GM12872 (cell line): ENCODE data around the gene BOK.

Source experiments
- TF ChIP-seq, protein P1 (sequence below): IDR thresholded peaks from 3 replicates; pipeline ENCODE4 v1.5.1; 2011; ENCODE audit warnings: low read depth, mild to moderate bottlenecking, low read length, moderate library complexity; ENCODE audit not compliant: insufficient read depth

Gene BOK

GRCh38 chr2:241609859-241610793 lies 51.6 kb downstream of the BOK start:
- TF ChIP-seq, protein P1, sequence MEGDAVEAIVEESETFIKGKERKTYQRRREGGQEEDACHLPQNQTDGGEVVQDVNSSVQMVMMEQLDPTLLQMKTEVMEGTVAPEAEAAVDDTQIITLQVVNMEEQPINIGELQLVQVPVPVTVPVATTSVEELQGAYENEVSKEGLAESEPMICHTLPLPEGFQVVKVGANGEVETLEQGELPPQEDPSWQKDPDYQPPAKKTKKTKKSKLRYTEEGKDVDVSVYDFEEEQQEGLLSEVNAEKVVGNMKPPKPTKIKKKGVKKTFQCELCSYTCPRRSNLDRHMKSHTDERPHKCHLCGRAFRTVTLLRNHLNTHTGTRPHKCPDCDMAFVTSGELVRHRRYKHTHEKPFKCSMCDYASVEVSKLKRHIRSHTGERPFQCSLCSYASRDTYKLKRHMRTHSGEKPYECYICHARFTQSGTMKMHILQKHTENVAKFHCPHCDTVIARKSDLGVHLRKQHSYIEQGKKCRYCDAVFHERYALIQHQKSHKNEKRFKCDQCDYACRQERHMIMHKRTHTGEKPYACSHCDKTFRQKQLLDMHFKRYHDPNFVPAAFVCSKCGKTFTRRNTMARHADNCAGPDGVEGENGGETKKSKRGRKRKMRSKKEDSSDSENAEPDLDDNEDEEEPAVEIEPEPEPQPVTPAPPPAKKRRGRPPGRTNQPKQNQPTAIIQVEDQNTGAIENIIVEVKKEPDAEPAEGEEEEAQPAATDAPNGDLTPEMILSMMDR: peak; percentile 64; the same call in 1 of the 3 replicates

DNA sequence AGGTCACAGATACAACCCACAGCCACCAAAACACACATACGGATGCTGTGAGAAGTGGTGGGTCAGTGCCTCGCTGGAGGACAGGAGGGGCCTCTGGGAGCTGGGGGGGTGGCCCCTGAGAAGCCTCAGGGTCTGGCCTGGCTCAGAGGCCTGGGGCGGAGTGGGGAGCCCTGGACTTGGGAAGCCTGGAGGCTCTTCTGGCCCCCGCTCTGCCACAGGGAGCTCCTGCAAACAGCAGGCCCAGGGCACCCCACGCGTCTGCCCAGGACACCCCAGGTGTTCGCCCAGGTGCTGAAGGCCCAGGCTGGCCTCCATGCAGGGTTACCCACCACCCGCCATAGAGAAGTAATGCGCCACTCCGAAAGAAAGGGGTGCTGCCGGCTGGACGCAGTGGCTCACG lies 52.5 kb downstream of the BOK start:
- TF ChIP-seq, protein P1: no peak

DNA sequence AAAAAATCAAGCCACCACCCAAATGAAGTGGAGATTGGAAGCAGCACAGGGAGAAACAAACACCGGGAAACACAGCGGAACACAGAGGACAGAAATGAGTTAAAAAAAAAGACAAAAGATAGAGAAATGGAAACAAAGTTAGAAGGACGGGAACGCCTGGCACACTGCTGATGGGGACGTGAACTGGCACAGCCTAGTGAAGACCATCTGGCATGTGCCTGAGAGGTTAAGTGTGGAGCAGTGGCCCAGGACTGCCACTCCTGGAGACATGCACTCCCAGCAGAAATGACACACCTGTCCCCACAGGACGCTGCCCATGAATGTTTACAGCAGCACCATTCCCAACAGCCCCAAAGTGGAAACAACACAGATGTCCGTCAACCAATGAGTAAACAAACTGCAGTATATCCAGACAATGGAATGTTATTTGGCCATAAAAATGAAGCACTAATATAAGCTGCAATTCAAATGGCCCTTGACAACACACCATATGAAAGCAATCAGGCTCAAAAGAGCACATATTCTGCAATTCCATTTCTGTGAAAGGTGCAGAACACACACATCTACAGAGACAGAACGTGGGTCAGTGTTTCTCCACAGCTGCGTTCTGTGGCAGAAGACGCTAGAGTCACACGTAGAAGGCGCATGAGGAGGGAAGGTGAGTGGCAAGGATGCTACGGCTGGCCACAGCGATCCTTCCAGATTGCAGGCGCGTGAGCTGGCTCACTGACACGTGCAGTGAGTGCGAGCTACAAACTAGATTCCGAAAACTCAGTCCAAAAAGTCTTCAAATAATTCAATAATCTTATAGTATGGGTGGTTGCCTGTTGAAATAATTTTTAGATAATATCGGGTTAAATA lies 53.8 kb downstream of the BOK start:
- TF ChIP-seq, protein P1: no peak

DNA sequence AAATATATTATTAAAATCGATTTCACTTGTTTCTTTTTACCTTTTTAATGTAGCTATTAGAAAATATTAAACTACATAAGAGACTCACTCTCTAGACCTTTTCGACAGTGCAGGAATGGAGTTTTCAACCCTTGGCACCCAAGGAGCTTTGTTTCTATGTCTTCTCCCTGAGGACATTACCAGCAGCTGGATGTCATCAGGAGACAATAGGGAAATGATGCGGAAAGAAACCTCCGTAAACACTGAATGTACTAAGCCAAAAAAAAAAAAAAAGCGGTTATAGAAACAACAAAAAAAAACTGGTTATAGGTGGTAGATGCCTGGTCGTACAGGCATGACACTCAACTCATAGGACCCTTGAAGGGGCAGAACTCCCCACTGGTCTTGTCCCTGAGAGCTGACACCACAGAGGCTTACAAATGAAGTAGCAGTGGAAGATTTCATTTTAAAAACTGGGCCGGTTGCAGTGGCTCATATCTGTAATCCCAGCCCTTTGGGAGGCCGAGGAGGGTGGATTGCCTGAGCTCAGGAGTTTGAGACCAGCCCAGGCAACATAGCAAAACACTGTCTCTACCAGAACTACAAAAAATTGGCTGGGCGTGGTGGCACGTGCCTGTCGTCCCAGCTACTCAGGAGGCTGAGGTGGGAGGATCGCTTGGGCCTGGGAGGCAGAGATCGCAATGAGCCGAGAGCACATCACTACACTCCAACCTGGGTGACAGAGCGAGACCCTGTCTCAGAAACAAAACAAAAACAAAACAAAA lies 54.7 kb downstream of the BOK start:
- TF ChIP-seq, protein P1: no peak

DNA sequence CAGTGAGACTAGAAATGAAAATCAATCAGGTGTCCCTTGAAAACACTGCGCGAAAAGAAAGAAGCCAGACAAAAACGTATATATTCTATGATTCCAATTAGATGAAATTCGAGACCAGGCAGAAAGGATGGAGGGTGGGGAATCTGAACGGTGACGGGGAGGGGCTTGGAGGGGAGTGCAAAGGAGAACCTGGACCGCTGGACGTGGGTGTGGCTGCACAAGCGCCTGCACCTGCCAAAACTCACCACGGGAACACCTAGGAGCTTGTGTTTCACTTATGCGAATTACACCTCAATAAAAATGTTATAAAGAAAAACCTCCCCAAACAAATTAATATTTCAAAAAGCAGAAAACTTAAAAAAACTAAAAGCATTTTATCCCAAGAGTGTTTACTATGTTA lies 56.5 kb downstream of the BOK start:
- TF ChIP-seq, protein P1: no peak

DNA sequence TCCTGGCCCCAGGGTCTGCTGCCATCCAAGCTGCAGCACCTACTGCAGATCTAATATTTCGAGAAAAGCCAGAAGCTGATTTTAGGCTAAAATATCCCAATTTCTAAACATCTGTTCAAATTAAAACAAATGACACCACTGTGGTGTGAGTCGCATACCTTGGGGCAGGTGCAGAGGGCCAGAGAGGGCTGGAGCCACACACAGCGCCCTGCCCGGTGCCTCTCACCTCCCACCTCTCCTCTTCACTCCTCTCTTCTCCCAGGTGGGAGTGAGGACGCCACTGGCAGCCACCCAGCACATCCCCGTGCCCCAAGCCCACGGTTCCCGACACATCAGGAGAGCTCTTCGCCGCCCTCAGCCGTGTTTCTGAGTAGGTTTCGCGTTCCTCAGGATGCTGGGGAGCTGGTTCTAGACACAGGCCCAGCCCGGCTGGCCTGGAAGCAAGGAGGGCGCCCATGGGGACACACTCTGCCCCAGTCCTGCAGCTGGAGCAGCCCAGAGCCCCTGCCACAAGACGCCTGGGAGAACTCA lies 57.0 kb downstream of the BOK start:
- TF ChIP-seq, protein P1: no peak
